ENCODE measurements around the gene MAGEF1.

Gene MAGEF1

DNA sequence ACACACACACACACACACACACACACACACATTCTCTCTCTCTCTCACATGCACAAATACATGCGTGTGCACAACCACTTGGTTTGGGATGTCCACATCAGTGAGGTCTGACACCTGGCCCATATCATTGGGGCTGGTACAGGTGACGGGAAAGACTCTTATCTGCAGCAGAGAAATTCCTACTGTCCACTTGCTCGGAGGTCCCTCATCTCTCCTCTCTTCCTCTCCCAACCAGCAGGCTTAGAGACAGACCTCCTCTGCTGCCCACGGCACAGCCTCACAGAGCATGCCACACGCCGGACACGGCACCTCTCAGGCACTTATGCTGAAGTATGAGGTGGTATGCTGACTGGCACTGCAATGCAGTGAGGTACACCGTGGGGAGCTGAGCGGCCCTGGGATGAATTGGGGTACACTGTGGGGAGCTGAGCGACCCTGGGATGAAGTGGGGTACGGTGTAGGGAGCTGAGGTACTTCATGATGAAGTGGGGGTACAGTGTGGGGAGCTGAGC, 41.7 kb downstream of the MAGEF1 start:
- TF ChIP-seq TCF4 (CRISPR knock-in tag; IDR thresholded peaks at IDR 0.05; ENCODE audit: borderline replicate concordance) (no peak), CSDC2 (CRISPR knock-in tag; IDR thresholded peaks at IDR 0.05) (no peak), ZNF70 (CRISPR knock-in tag; IDR thresholded peaks at IDR 0.05) (no peak), ARNTL (CRISPR knock-in tag; IDR thresholded peaks at IDR 0.05; ENCODE audit: borderline replicate concordance, low read depth) (no peak), ZNF565 (CRISPR knock-in tag; conservative IDR thresholded peaks at IDR 0.05; ENCODE audit: low read depth) (no peak)
- TF ChIP-seq, protein P1, sequence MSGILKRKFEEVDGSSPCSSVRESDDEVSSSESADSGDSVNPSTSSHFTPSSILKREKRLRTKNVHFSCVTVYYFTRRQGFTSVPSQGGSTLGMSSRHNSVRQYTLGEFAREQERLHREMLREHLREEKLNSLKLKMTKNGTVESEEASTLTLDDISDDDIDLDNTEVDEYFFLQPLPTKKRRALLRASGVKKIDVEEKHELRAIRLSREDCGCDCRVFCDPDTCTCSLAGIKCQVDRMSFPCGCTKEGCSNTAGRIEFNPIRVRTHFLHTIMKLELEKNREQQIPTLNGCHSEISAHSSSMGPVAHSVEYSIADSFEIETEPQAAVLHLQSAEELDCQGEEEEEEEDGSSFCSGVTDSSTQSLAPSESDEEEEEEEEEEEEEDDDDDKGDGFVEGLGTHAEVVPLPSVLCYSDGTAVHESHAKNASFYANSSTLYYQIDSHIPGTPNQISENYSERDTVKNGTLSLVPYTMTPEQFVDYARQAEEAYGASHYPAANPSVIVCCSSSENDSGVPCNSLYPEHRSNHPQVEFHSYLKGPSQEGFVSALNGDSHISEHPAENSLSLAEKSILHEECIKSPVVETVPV (CRISPR knock-in tag; IDR thresholded peaks at IDR 0.05), result no peak
- ATAC-seq, result peak; percentile 28

DNA sequence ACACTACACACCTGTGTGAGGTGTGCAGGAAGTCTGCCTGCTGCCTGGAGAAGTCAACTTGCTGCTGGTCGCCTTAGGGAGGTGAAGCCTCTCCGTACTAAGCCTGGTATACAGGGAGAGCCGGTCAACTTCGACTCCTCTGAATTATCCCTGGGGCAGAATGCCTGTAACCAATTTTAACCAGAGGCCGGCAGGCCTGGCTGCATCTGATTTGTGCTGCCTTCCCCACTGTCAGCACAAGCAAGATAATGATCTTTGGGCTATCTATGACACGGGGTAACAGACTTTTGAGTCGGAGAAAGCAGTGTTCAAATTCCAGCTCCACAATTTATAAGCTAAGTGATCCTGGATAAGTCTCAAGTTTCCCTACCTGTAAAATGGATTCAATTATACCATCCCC, 42.3 kb downstream of the MAGEF1 start:
- TF ChIP-seq GLIS3 (CRISPR knock-in tag; IDR thresholded peaks at IDR 0.05), result no peak
- TF ChIP-seq TCF4 (CRISPR knock-in tag; IDR thresholded peaks at IDR 0.05; ENCODE audit: borderline replicate concordance), result no peak; the same call in 1 of the 2 replicates
- TF ChIP-seq ZFP3 (CRISPR knock-in tag; IDR thresholded peaks at IDR 0.05), result no peak
- TF ChIP-seq, protein P2, sequence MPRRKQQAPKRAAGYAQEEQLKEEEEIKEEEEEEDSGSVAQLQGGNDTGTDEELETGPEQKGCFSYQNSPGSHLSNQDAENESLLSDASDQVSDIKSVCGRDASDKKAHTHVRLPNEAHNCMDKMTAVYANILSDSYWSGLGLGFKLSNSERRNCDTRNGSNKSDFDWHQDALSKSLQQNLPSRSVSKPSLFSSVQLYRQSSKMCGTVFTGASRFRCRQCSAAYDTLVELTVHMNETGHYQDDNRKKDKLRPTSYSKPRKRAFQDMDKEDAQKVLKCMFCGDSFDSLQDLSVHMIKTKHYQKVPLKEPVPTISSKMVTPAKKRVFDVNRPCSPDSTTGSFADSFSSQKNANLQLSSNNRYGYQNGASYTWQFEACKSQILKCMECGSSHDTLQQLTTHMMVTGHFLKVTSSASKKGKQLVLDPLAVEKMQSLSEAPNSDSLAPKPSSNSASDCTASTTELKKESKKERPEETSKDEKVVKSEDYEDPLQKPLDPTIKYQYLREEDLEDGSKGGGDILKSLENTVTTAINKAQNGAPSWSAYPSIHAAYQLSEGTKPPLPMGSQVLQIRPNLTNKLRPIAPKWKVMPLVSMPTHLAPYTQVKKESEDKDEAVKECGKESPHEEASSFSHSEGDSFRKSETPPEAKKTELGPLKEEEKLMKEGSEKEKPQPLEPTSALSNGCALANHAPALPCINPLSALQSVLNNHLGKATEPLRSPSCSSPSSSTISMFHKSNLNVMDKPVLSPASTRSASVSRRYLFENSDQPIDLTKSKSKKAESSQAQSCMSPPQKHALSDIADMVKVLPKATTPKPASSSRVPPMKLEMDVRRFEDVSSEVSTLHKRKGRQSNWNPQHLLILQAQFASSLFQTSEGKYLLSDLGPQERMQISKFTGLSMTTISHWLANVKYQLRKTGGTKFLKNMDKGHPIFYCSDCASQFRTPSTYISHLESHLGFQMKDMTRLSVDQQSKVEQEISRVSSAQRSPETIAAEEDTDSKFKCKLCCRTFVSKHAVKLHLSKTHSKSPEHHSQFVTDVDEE (CRISPR knock-in tag; IDR thresholded peaks at IDR 0.05), result no peak
- TF ChIP-seq ZC3H10 (CRISPR knock-in tag; IDR thresholded peaks at IDR 0.05), result no peak
- no peak for TF ChIP-seq CSDC2 (CRISPR knock-in tag; IDR thresholded peaks at IDR 0.05)
- TF ChIP-seq, protein P3, sequence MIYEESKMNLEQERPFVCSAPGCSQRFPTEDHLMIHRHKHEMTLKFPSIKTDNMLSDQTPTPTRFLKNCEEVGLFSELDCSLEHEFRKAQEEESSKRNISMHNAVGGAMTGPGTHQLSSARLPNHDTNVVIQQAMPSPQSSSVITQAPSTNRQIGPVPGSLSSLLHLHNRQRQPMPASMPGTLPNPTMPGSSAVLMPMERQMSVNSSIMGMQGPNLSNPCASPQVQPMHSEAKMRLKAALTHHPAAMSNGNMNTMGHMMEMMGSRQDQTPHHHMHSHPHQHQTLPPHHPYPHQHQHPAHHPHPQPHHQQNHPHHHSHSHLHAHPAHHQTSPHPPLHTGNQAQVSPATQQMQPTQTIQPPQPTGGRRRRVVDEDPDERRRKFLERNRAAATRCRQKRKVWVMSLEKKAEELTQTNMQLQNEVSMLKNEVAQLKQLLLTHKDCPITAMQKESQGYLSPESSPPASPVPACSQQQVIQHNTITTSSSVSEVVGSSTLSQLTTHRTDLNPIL (CRISPR knock-in tag; IDR thresholded peaks at IDR 0.05; ENCODE audit: low read depth), result no peak
- no peak for TF ChIP-seq OSR1 (CRISPR knock-in tag; IDR thresholded peaks at IDR 0.05)
- TF ChIP-seq, protein P4, sequence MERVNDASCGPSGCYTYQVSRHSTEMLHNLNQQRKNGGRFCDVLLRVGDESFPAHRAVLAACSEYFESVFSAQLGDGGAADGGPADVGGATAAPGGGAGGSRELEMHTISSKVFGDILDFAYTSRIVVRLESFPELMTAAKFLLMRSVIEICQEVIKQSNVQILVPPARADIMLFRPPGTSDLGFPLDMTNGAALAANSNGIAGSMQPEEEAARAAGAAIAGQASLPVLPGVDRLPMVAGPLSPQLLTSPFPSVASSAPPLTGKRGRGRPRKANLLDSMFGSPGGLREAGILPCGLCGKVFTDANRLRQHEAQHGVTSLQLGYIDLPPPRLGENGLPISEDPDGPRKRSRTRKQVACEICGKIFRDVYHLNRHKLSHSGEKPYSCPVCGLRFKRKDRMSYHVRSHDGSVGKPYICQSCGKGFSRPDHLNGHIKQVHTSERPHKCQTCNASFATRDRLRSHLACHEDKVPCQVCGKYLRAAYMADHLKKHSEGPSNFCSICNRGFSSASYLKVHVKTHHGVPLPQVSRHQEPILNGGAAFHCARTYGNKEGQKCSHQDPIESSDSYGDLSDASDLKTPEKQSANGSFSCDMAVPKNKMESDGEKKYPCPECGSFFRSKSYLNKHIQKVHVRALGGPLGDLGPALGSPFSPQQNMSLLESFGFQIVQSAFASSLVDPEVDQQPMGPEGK (CRISPR knock-in tag; IDR thresholded peaks at IDR 0.05; ENCODE audit: borderline replicate concordance), result no peak
- no peak for TF ChIP-seq ZNF8 (CRISPR knock-in tag; IDR thresholded peaks at IDR 0.05)
- no peak for TF ChIP-seq RARB (CRISPR knock-in tag; IDR thresholded peaks at IDR 0.05)
- TF ChIP-seq ZNF565 (CRISPR knock-in tag; conservative IDR thresholded peaks at IDR 0.05; ENCODE audit: low read depth), result no peak
- TF ChIP-seq ISL1 (CRISPR knock-in tag; IDR thresholded peaks at IDR 0.05), result no peak
- no peak for TF ChIP-seq ZNF70 (CRISPR knock-in tag; IDR thresholded peaks at IDR 0.05)
- no peak for TF ChIP-seq TOX (CRISPR knock-in tag; IDR thresholded peaks at IDR 0.05; ENCODE audit: borderline replicate concordance)
- no peak for TF ChIP-seq BACH2 (CRISPR knock-in tag; IDR thresholded peaks at IDR 0.05; ENCODE audit: borderline replicate concordance)
- ATAC-seq, result peak; percentile 58

DNA sequence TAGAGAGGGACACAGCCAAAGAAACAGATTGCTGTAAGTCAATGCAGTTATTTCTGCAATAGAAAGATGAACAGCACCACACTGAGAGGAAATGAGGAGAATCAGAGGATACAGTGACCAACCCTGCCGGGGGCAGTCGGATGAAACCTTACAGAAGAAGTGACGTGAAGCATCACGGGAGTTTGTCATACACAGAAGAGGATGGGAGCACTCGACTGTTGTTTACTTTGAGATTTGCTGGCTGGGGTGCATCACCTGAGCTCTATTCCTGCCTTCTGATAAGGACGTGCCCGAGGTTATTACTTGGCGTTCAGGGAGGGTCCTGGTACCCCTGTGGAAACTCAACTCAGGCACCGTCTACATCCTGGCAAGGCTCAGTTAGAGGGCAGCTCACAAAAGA, 45.4 kb downstream of the MAGEF1 start:
- no peak for ATAC-seq
- TF ChIP-seq SNAI2 (CRISPR knock-in tag; IDR thresholded peaks at IDR 0.05), result no peak
- TF ChIP-seq ZNF565 (CRISPR knock-in tag; conservative IDR thresholded peaks at IDR 0.05; ENCODE audit: low read depth), result no peak
- TF ChIP-seq BACH2 (CRISPR knock-in tag; IDR thresholded peaks at IDR 0.05; ENCODE audit: borderline replicate concordance), result no peak
- TF ChIP-seq ZNF70 (CRISPR knock-in tag; IDR thresholded peaks at IDR 0.05), result no peak
- TF ChIP-seq RARB (CRISPR knock-in tag; IDR thresholded peaks at IDR 0.05), result no peak
- TF ChIP-seq ZC3H10 (CRISPR knock-in tag; IDR thresholded peaks at IDR 0.05), result no peak
- TF ChIP-seq GLIS3 (CRISPR knock-in tag; IDR thresholded peaks at IDR 0.05), result no peak
- TF ChIP-seq ZFP3 (CRISPR knock-in tag; IDR thresholded peaks at IDR 0.05), result no peak
- no peak for TF ChIP-seq ESRRG (CRISPR knock-in tag; IDR thresholded peaks at IDR 0.05)
- TF ChIP-seq, protein P4 (CRISPR knock-in tag; IDR thresholded peaks at IDR 0.05; ENCODE audit: borderline replicate concordance), result no peak
